Measurements from ENCODE around the gene MGMT. TPM values are rescaled to one million over a fixed set of nuclear protein-coding genes. Genes with fewer than 3 reads are reported as not detected.

MGMT gene
- polyA plus RNA-seq, 3 donors: 9.5 to 23.5 (median 17.5) TPM

GRCh38 chr10:129544205-129545202, 77.5 kb downstream of the MGMT start:
- Histone ChIP-seq H3K4me1 (ENCODE audit: control insufficient read depth in 1 of 2, insufficient read depth in 2 of 2, low read length in 2 of 2) (no peaks in the 10 kb centered on the region), H3K27ac (ENCODE audit: low read depth in 1 of 2, low read length in 2 of 2) (no peak overlapping the region), H3K27me3 (ENCODE audit: control insufficient read depth in 2 of 2, insufficient read depth in 2 of 2, low read length in 2 of 2) (no peaks in the 10 kb centered on the region), H3K79me2 (ENCODE audit: insufficient read depth, low read length) (no peaks in the 10 kb centered on the region), H3K4me2 (replicated peaks; ENCODE audit: extremely low read depth, low read length, poor library complexity, severe bottlenecking) (no peak overlapping the region), H2AFZ (ENCODE audit: insufficient read depth, low read depth, low read length, poor library complexity, severe bottlenecking) (no peak overlapping the region), H3K36me3 (replicated peaks in 1 of 2; ENCODE audit: control insufficient read depth in 1 of 2, insufficient read depth in 2 of 2, low read length in 2 of 2) (no peaks in the 10 kb centered on the region), H3K4me3 (replicated peaks in 1 of 3; ENCODE audit: low read depth in 2 of 3, low read length in 3 of 3) (no peak overlapping the region), H3K9me3 (replicated peaks in 1 of 2; ENCODE audit: control insufficient read depth in 1 of 2, insufficient read depth in 1 of 2, low read length in 2 of 2) (no peaks in the 10 kb centered on the region), H3K9ac (ENCODE audit: insufficient read depth, low read length, poor library complexity, severe bottlenecking) (no peak overlapping the region), H4K20me1 (ENCODE audit: insufficient read depth, low read length) (no peaks in the 10 kb centered on the region)
- Mint-ChIP-seq H3K27ac (no peak overlapping the region), H3K4me3 (no peak overlapping the region), H3K36me3 (peaks cover 5 to 8% of the 10 kb centered on the region in 2 donors), H3K27me3 (ENCODE audit: low read depth in 3 of 3) (peaks cover 0 to 1% (median 0%) of the 10 kb centered on the region in 3 donors), H3K4me1 (no peaks in the 10 kb centered on the region), H3K9me3 (peaks cover 0 to 3% (median 0%) of the 10 kb centered on the region in 7 donors)
- WGBS (ENCODE audit: insufficient coverage): 93% methylated on average over 21 of the region's 23 CpGs
- no peak for DNase-seq
- intact Hi-C loops (cut with micrococcal nuclease): no loop called here
- TF ChIP-seq CTCF (IDR thresholded peaks at IDR 0.05): no peak

- intact Hi-C loops (cut with micrococcal nuclease): no loop called here
- no peak overlapping the region for H3K4me3 ChIP-seq (replicated peaks in 1 of 3; ENCODE audit: low read depth in 2 of 3, low read length in 3 of 3)
- H4K20me1 ChIP-seq (ENCODE audit: insufficient read depth, low read length): no peaks in the 10 kb centered on the region
- 78% methylated on average over 6 of the region's 8 CpGs for WGBS (ENCODE audit: insufficient coverage)
- H3K36me3 Mint-ChIP-seq: peaks cover 7 to 8% of the 10 kb centered on the region in 2 donors
- peaks cover 0 to 1% (median 0%) of the 10 kb centered on the region in 3 donors for H3K27me3 Mint-ChIP-seq (ENCODE audit: low read depth in 3 of 3)
- no peaks in the 10 kb centered on the region for H3K36me3 ChIP-seq (replicated peaks in 1 of 2; ENCODE audit: control insufficient read depth in 1 of 2, insufficient read depth in 2 of 2, low read length in 2 of 2)
- no peak overlapping the region for H3K27ac Mint-ChIP-seq
- no peaks in the 10 kb centered on the region for H3K79me2 ChIP-seq (ENCODE audit: insufficient read depth, low read length)
- peaks cover 0 to 8% (median 2%) of the 10 kb centered on the region in 7 donors for H3K9me3 Mint-ChIP-seq
- no peaks in the 10 kb centered on the region for H3K27me3 ChIP-seq (ENCODE audit: control insufficient read depth in 2 of 2, insufficient read depth in 2 of 2, low read length in 2 of 2)
- no peaks in the 10 kb centered on the region for H3K9me3 ChIP-seq (replicated peaks in 1 of 2; ENCODE audit: control insufficient read depth in 1 of 2, insufficient read depth in 1 of 2, low read length in 2 of 2)
- TF ChIP-seq CTCF (IDR thresholded peaks at IDR 0.05): no peak
- no peak overlapping the region for H2AFZ ChIP-seq (ENCODE audit: insufficient read depth, low read depth, low read length, poor library complexity, severe bottlenecking)
- no peak for DNase-seq
- no peaks in the 10 kb centered on the region for H3K4me1 Mint-ChIP-seq
- no peak overlapping the region for H3K27ac ChIP-seq (ENCODE audit: low read depth in 1 of 2, low read length in 2 of 2)
- no peak overlapping the region for H3K4me2 ChIP-seq (replicated peaks; ENCODE audit: extremely low read depth, low read length, poor library complexity, severe bottlenecking)
- no peak overlapping the region for H3K9ac ChIP-seq (ENCODE audit: insufficient read depth, low read length, poor library complexity, severe bottlenecking)
- no peak overlapping the region for H3K4me3 Mint-ChIP-seq
- no peaks in the 10 kb centered on the region for H3K4me1 ChIP-seq (ENCODE audit: control insufficient read depth in 1 of 2, insufficient read depth in 2 of 2, low read length in 2 of 2)
Observed at GRCh38 chr10:129545261-129545660, 78.2 kb downstream of the MGMT start.

Data from CD14-positive monocyte (primary cell).